Breast epithelium (tissue), 3 donors: ENCODE data around the gene RENBP.

Source experiments
- POLR2A ChIP-seq: fragments of 450-650 bp; IDR thresholded peaks from one replicate; pipeline ENCODE4 v1.6.1; 2016; ENCODE audit warnings: antibody characterized with exemption, mild to moderate bottlenecking, moderate library complexity
- POLR2AphosphoS5 ChIP-seq, 3 donors: sonication (generic); formaldehyde crosslinking; IDR thresholded peaks; one replicate each; pipeline ENCODE4 v1.6.1; 2017; ENCODE audit warnings: antibody characterized with exemption in 3 of 3
- TF ChIP-seq, protein P1 (sequence below), 3 donors: fragments of 450-650 bp; IDR thresholded peaks; one replicate each; pipeline ENCODE4 v1.5.1; 2016 to 2017; ENCODE audit warnings: antibody characterized with exemption in 3 of 3, mild to moderate bottlenecking in 3 of 3, moderate library complexity in 3 of 3

DNA sequence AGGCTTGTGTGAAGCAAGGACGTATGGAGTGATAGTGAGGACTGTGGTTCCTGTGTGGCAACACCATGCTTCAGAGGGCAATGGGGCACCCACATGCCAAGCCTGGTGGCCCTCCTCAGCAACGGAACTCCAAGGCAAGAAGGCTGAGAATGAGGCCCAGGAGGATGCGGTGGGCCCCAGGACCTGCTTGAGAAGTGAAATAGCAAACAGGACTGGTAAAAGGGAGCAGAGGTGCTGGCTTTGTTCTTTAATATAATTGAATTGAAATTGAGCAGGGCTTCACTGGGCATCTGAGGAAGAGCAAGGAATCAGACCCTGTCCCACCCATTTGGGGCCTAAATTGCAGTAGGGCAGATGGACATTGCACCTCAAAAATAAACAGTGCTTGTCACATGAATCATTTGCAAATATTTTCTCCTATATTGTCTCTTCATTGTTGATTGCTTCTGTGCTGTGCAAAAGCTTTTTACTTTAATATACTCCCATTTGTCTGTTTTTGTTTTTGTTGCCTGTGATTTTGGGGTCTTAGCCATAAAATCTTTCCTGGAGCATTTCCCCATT, 30.4 kb upstream of the RENBP start:
- TF ChIP-seq POLR2A (no peak), POLR2AphosphoS5 (IDR thresholded peaks at IDR 0.05) (no peak)
- TF ChIP-seq, protein P1, sequence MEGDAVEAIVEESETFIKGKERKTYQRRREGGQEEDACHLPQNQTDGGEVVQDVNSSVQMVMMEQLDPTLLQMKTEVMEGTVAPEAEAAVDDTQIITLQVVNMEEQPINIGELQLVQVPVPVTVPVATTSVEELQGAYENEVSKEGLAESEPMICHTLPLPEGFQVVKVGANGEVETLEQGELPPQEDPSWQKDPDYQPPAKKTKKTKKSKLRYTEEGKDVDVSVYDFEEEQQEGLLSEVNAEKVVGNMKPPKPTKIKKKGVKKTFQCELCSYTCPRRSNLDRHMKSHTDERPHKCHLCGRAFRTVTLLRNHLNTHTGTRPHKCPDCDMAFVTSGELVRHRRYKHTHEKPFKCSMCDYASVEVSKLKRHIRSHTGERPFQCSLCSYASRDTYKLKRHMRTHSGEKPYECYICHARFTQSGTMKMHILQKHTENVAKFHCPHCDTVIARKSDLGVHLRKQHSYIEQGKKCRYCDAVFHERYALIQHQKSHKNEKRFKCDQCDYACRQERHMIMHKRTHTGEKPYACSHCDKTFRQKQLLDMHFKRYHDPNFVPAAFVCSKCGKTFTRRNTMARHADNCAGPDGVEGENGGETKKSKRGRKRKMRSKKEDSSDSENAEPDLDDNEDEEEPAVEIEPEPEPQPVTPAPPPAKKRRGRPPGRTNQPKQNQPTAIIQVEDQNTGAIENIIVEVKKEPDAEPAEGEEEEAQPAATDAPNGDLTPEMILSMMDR (IDR thresholded peaks at IDR 0.05), result no peak
